C4-2B (cell line): ENCODE data around the gene LYPD5.

Experiments
- H3K27ac ChIP-seq: fragments of 450-650 bp; 2 replicates; pipeline ENCODE4 v1.5.1; 2017
- CTCF ChIP-seq: fragments of 450-650 bp; conservative IDR thresholded peaks from 2 replicates; pipeline ENCODE4 v1.5.1; 2017; ENCODE audit warnings: mild to moderate bottlenecking
- ZFX ChIP-seq: fragments of 450-650 bp; IDR thresholded peaks from 2 replicates; pipeline ENCODE4 v1.6.1; 2017

Gene LYPD5

GRCh38 chr19:43798546-43799409 lies 3.5 kb downstream of the LYPD5 start:
- no peak for TF ChIP-seq ZFX
- TF ChIP-seq CTCF: no peak
- H3K27ac ChIP-seq: no peak overlapping the region

GRCh38 chr19:43798026-43798545 lies 4.2 kb downstream of the LYPD5 start:
- no peak for TF ChIP-seq ZFX
- no peak for TF ChIP-seq CTCF
- no peak overlapping the region for H3K27ac ChIP-seq

- no peak overlapping the region for H3K27ac ChIP-seq
- no peak for TF ChIP-seq CTCF
- TF ChIP-seq ZFX: no peak
Observed at GRCh38 chr19:43797556-43797955, 4.7 kb downstream of the LYPD5 start.

- no peak overlapping the region for H3K27ac ChIP-seq
- TF ChIP-seq ZFX (no peak), CTCF (no peak)
Observed at GRCh38 chr19:43797118-43797517, 5.1 kb downstream of the LYPD5 start.

GRCh38 chr19:43790587-43790986 lies 11.7 kb downstream of the LYPD5 start:
- no peak overlapping the region for H3K27ac ChIP-seq
- TF ChIP-seq ZFX (no peak), CTCF (no peak)

- TF ChIP-seq ZFX (no peak), CTCF (no peak)
- H3K27ac ChIP-seq: no peak overlapping the region
Observed at GRCh38 chr19:43789029-43789428, 13.2 kb downstream of the LYPD5 start.

GRCh38 chr19:43786665-43787064 lies 15.6 kb downstream of the LYPD5 start:
- TF ChIP-seq ZFX: no peak
- no peak for TF ChIP-seq CTCF
- no peak overlapping the region for H3K27ac ChIP-seq
